Activated CD8-positive, alpha-beta memory T cell treated with anti-CD3 and anti-CD28 coated beads, Interleukin-2, amount 50 U/mL, for 24 hours (primary cell): ENCODE data around the gene PGAM1.
"Not testable (repeated sequence)": the region's sequence is repeated elsewhere in the genome, so short reads cannot be mapped to it uniquely, and the experiment has no call there.

ENCODE experiments used
- DNase-seq: peaks from one replicate; pipeline ENCODE4 v3.0.0-alpha.2; 2020; ENCODE audit errors: extremely low read depth

The PGAM1 gene

GRCh38 chr10:97456686-97457065 lies 30.7 kb downstream of the PGAM1 start:
- no peak for DNase-seq

- DNase-seq, result no peak
These were observed 33.1 kb downstream of the PGAM1 start for GRCh38 chr10:97459111-97459510.

- no peak for DNase-seq
These were observed 33.9 kb downstream of the PGAM1 start for GRCh38 chr10:97459933-97460332.

GRCh38 chr10:97462309-97462708 lies 36.3 kb downstream of the PGAM1 start:
- no peak for DNase-seq

GRCh38 chr10:97463363-97464132 lies 37.6 kb downstream of the PGAM1 start:
- DNase-seq, result no peak

- DNase-seq, result no peak
These were observed 38.2 kb downstream of the PGAM1 start for GRCh38 chr10:97464226-97464625.

GRCh38 chr10:97465982-97466381 lies 40.0 kb downstream of the PGAM1 start:
- no peak for DNase-seq

- DNase-seq, result no peak
These were observed 40.8 kb downstream of the PGAM1 start for GRCh38 chr10:97466755-97467154.

GRCh38 chr10:97468162-97468561 lies 42.2 kb downstream of the PGAM1 start:
- no peak for DNase-seq

- DNase-seq, result not testable (repeated sequence)
These were observed 42.8 kb downstream of the PGAM1 start for GRCh38 chr10:97468781-97469180.

GRCh38 chr10:97474918-97475317 lies 48.9 kb downstream of the PGAM1 start:
- DNase-seq, result no peak

- DNase-seq, result no peak
These were observed 50.1 kb downstream of the PGAM1 start for GRCh38 chr10:97475936-97476594.

GRCh38 chr10:97479410-97479809 lies 53.4 kb downstream of the PGAM1 start:
- not testable (repeated sequence) for DNase-seq

GRCh38 chr10:97479939-97480338 lies 53.9 kb downstream of the PGAM1 start:
- no peak for DNase-seq

GRCh38 chr10:97481071-97481470 lies 55.1 kb downstream of the PGAM1 start:
- no peak for DNase-seq

- DNase-seq, result no peak
These were observed 56.4 kb downstream of the PGAM1 start for GRCh38 chr10:97482381-97482780.
